A673 (cell line): ENCODE data around the gene PEX26.

Experiments
- EZH2 ChIP-seq: fragments of 200-600 bp; sonication (generic); IDR thresholded peaks from 2 replicates; pipeline ENCODE4 v1.6.1; 2017; ENCODE audit warnings: borderline replicate concordance, low read depth, mild to moderate bottlenecking, mixed read lengths, antibody characterized with exemption, low read length; ENCODE audit not compliant: poor library complexity, severe bottlenecking
- TF ChIP-seq, protein P1 (sequence below): fragments of 300-800, 200-600 bp; sonication (generic); conservative IDR thresholded peaks from 2 replicates; pipeline ENCODE4 v1.5.1; 2017; ENCODE audit warnings: low read depth, mild to moderate bottlenecking, antibody characterized with exemption, low read length, moderate library complexity, mixed read lengths

DNA sequence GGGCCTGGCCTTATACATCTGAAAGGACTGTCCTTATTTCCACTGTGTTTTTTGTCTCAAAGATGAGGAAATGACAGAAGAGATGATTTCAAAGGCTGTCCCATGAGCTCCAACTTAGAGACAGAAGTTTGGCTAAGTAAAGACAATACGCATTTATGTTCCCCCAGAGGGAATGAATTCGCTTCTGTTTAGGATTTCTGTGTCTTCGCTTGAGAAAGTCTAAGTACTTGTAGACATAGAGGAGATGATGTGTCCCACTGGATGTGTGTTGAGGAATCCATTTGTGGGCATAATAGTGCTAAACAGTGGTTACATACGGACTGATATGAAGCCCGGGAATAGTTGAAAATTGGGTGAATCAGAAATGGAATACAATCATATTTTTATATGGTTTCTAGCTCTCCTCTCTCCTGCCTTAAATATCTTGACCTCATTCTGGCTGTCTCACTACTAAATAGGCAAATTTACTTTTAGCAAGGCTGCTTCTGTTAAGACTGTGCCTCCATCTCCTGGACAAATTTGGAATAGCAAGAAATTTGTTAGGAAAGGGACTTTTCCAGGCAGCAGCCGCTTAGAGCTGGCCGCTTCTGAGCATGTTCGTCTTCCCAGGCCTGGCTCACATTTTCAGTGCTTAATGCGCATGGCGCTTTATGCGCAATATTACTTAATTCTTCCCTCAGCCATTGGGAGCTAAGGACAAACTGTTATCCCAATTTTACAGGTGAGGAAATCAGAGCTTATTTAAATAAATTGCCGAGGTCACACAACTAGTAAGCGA, 1.9 kb upstream of the PEX26 start:
- TF ChIP-seq, protein P1, sequence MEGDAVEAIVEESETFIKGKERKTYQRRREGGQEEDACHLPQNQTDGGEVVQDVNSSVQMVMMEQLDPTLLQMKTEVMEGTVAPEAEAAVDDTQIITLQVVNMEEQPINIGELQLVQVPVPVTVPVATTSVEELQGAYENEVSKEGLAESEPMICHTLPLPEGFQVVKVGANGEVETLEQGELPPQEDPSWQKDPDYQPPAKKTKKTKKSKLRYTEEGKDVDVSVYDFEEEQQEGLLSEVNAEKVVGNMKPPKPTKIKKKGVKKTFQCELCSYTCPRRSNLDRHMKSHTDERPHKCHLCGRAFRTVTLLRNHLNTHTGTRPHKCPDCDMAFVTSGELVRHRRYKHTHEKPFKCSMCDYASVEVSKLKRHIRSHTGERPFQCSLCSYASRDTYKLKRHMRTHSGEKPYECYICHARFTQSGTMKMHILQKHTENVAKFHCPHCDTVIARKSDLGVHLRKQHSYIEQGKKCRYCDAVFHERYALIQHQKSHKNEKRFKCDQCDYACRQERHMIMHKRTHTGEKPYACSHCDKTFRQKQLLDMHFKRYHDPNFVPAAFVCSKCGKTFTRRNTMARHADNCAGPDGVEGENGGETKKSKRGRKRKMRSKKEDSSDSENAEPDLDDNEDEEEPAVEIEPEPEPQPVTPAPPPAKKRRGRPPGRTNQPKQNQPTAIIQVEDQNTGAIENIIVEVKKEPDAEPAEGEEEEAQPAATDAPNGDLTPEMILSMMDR = peak; percentile 82
- no peak for TF ChIP-seq EZH2
